Ishikawa (cell line): Measurements from ENCODE around the gene SELENOV.

Source experiments
- CEBPB ChIP-seq: IDR thresholded peaks from 2 replicates; pipeline ENCODE4 v1.6.1; 2012
- CREB1 ChIP-seq: IDR thresholded peaks from 2 replicates; pipeline ENCODE4 v1.6.1; 2012; ENCODE audit warnings: low read depth
- EGR1 ChIP-seq: IDR thresholded peaks from 2 replicates; pipeline ENCODE4 v1.6.1; 2012
- EP300 ChIP-seq: IDR thresholded peaks from 2 replicates; pipeline ENCODE4 v1.6.1; 2012; ENCODE audit warnings: borderline replicate concordance
- FOXM1 ChIP-seq: IDR thresholded peaks from 2 replicates; pipeline ENCODE4 v1.6.1; 2012; ENCODE audit warnings: low read depth, borderline replicate concordance
- MAX ChIP-seq: IDR thresholded peaks from 2 replicates; pipeline ENCODE4 v1.6.1; 2012
- NFIC ChIP-seq: IDR thresholded peaks from 2 replicates; pipeline ENCODE4 v1.6.1; 2012
- RAD21 ChIP-seq: IDR thresholded peaks from 2 replicates; pipeline ENCODE4 v1.6.1; 2012; ENCODE audit warnings: low read depth
- REST ChIP-seq: IDR thresholded peaks from 2 replicates; pipeline ENCODE4 v1.6.1; 2012; ENCODE audit warnings: low read depth, mild to moderate bottlenecking
- TAF1 ChIP-seq: IDR thresholded peaks from 2 replicates; pipeline ENCODE4 v1.6.1; 2012; ENCODE audit warnings: low read depth, mild to moderate bottlenecking
- TCF12 ChIP-seq: IDR thresholded peaks from 2 replicates; pipeline ENCODE4 v1.6.1; 2012; ENCODE audit warnings: low read depth
- TEAD4 ChIP-seq: IDR thresholded peaks from 2 replicates; pipeline ENCODE4 v1.6.1; 2012
- USF1 ChIP-seq: IDR thresholded peaks from 2 replicates; pipeline ENCODE4 v1.6.1; 2012
- YY1 ChIP-seq: IDR thresholded peaks from 2 replicates; pipeline ENCODE4 v1.6.1; 2012; ENCODE audit warnings: low read depth
- ZBTB7A ChIP-seq: IDR thresholded peaks from 2 replicates; pipeline ENCODE4 v1.6.1; 2012; ENCODE audit warnings: low read depth

SELENOV gene

GRCh38 chr19:39532233-39533002 is 17.5 kb downstream of the SELENOV start, which contains the start of gene EID2B:
TSS of gene EID2B (minus strand) at chr19:39532852. CDS start at chr19:39532802, 50 bp downstream.
- TF ChIP-seq TAF1 (peak; percentile 69; the same call in 1 of the 2 replicates), YY1 (peak; percentile 80), MAX (peak; percentile 21; the same call in 1 of the 2 replicates), EP300 (no peak), CEBPB (no peak), RAD21 (peak; percentile 99)

- TF ChIP-seq NFIC (no peak), CREB1 (no peak), REST (no peak), ZBTB7A (no peak), YY1 (no peak), TCF12 (no peak), TAF1 (no peak)
These were observed 18.1 kb downstream of the SELENOV start for GRCh38 chr19:39533003-39533512.

GRCh38 chr19:39533791-39534190 is 18.9 kb downstream of the SELENOV start:
- TF ChIP-seq EGR1, result no peak
- TF ChIP-seq TEAD4, result no peak
- no peak for TF ChIP-seq CREB1
- no peak for TF ChIP-seq MAX
- no peak for TF ChIP-seq TAF1
- TF ChIP-seq REST, result no peak
- TF ChIP-seq TCF12, result no peak
- no peak for TF ChIP-seq USF1
- TF ChIP-seq EP300, result no peak
- no peak for TF ChIP-seq YY1
- no peak for TF ChIP-seq ZBTB7A

GRCh38 chr19:39539165-39539517 is 24.2 kb downstream of the SELENOV start:
- TF ChIP-seq TCF12, result no peak
- TF ChIP-seq TEAD4, result peak; percentile 58

- no peak for TF ChIP-seq CEBPB
- TF ChIP-seq NFIC, result no peak
- no peak for TF ChIP-seq FOXM1
- peak; percentile 44; the same call in 1 of the 2 replicates for TF ChIP-seq YY1
- no peak for TF ChIP-seq EP300
- peak; percentile 94 for TF ChIP-seq EGR1
- TF ChIP-seq REST, result no peak
- 0 out of 2 replicates have a peak, but pooled peaks have one; percentile 58 for TF ChIP-seq TCF12
- TF ChIP-seq RAD21, result peak; percentile 60
- TF ChIP-seq ZBTB7A, result 0 out of 2 replicates have a peak, but pooled peaks have one; percentile 52
- peak; percentile 78; the same call in 1 of the 2 replicates for TF ChIP-seq TAF1
- no peak for TF ChIP-seq USF1
- no peak for TF ChIP-seq CREB1
- TF ChIP-seq TEAD4, result peak; percentile 44
- TF ChIP-seq MAX, result peak; percentile 61
These were observed 24.8 kb downstream of the SELENOV start, which contains the start of gene EID2 for GRCh38 chr19:39539518-39540332. TSS of gene EID2 (minus strand) at chr19:39540161. CDS start at chr19:39540079, 82 bp downstream.
